Smooth muscle cell (in vitro differentiated cells): ENCODE measurements around the gene SIRPG. TPM values are rescaled to one million over a fixed set of nuclear protein-coding genes. Genes with fewer than 3 reads are reported as not detected.

ENCODE experiments used
- DNase-seq: peaks from one replicate; lab custom pipeline; 2025; ENCODE audit not compliant: unreplicated experiment; lab: John Stamatoyannopoulos, UW
- H2AFZ ChIP-seq: fragments of 200-600 bp; sonication (generic); 2 replicates; pipeline ENCODE4 v1.6.0; 2016; ENCODE audit warnings: antibody characterized with exemption, low read depth, mild to moderate bottlenecking
- H3F3A ChIP-seq: fragments of 200-600 bp; sonication (generic); 2 replicates; pipeline ENCODE4 v1.6.0; 2017; ENCODE audit warnings: antibody characterized with exemption, low read depth
- H3K27ac ChIP-seq: fragments of 200-600 bp; sonication (generic); 2 replicates; pipeline ENCODE4 v1.5.1; 2016; ENCODE audit warnings: low read depth, mild to moderate bottlenecking
- H3K27me3 ChIP-seq: fragments of 200-600 bp; sonication (generic); 2 replicates; pipeline ENCODE4 v1.6.1; 2016; ENCODE audit warnings: low read depth, mild to moderate bottlenecking
- H3K36me3 ChIP-seq: fragments of 200-600 bp; sonication (generic); 2 replicates; pipeline ENCODE4 v1.5.1; 2016; ENCODE audit warnings: low read depth
- H3K4me1 ChIP-seq: fragments of 200-600 bp; sonication (generic); 2 replicates; pipeline ENCODE4 v1.5.1; 2016; ENCODE audit warnings: low read depth
- H3K4me2 ChIP-seq: fragments of 200-600 bp; sonication (generic); 2 replicates; pipeline ENCODE4 v1.6.0; 2016; ENCODE audit warnings: mild to moderate bottlenecking
- H3K4me3 ChIP-seq: fragments of 200-600 bp; sonication (generic); 2 replicates; pipeline ENCODE4 v1.5.1; 2016; ENCODE audit warnings: mild to moderate bottlenecking
- H3K79me2 ChIP-seq: fragments of 200-600 bp; sonication (generic); 2 replicates; pipeline ENCODE4 v1.6.0; 2016; ENCODE audit warnings: low read depth, mild to moderate bottlenecking
- H3K9ac ChIP-seq: fragments of 200-600 bp; sonication (generic); 2 replicates; pipeline ENCODE4 v1.6.0; 2016; ENCODE audit warnings: low read depth
- H3K9me3 ChIP-seq: fragments of 200-600 bp; sonication (generic); replicated peaks from 2 replicates; pipeline ENCODE4 v1.5.1; 2016; ENCODE audit warnings: low read depth
- H4K20me1 ChIP-seq: fragments of 200-600 bp; sonication (generic); 2 replicates; pipeline ENCODE4 v1.6.0; 2016; ENCODE audit warnings: low read depth
- WGBS: methylation state at CpG from one replicate; pipeline ENCODE4 v1.1.7; 2016; ENCODE audit warnings: low lambda C conversion rate; 5-methylcytosine and 5-hydroxymethylcytosine counted together
- polyA plus RNA-seq: library from polyadenylated mRNA; unstranded; fragments of >200 nt; fragmentation: Nextera tagmentation; extraction: Ambion mirVana; gene quantifications from 2 replicates; pipeline ENCODE4 v1.2.1, GENCODE V29; 2016
- total RNA-seq: library from RNA; depleted of rRNA; stranded (reverse); fragments of >200 nt; gene quantifications from 2 replicates; pipeline ENCODE4 v1.2.3, GENCODE V29; 2014
- TF ChIP-seq, protein P1 (sequence below): fragments of 200-600 bp; sonication (generic); IDR thresholded peaks from 2 replicates; pipeline ENCODE4 v1.5.1; 2017; ENCODE audit warnings: borderline replicate concordance, mild to moderate bottlenecking, antibody characterized with exemption; ENCODE audit not compliant: insufficient read depth, poor library complexity, severe bottlenecking

SIRPG gene
- total and polyA plus RNA-seq, 2 experiments from 2014 or later: not detected

DNA sequence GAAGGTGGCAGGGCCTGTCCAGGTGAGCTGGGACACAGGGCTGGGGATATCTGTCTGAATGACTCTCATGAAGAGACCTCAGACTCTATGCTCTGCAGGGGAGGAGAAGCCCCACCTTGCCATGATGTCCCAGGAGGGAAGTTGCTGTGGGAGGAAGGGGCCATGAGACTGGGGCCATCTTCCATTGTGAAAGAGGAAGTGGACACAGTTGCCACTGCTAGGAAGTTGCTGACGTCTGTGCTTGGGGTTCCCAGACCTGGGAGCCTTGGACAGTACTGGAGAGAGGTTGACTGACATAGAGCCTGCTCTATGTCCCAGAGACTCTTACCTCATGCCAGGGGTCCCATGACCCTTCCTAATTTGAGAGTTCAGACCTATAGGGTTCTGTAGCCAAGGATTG is 62.2 kb downstream of the SIRPG start:
- H3K36me3 ChIP-seq: no peaks in the 10 kb centered on the region
- no peak overlapping the region for H3K4me3 ChIP-seq
- H3K9ac ChIP-seq: no peak overlapping the region
- no peaks in the 10 kb centered on the region for H3K4me1 ChIP-seq
- H3K79me2 ChIP-seq: no peaks in the 10 kb centered on the region
- no peaks in the 10 kb centered on the region for H4K20me1 ChIP-seq
- no peak overlapping the region for H2AFZ ChIP-seq
- H3K27me3 ChIP-seq: no peaks in the 10 kb centered on the region
- no peak overlapping the region for H3K4me2 ChIP-seq
- TF ChIP-seq, protein P1, sequence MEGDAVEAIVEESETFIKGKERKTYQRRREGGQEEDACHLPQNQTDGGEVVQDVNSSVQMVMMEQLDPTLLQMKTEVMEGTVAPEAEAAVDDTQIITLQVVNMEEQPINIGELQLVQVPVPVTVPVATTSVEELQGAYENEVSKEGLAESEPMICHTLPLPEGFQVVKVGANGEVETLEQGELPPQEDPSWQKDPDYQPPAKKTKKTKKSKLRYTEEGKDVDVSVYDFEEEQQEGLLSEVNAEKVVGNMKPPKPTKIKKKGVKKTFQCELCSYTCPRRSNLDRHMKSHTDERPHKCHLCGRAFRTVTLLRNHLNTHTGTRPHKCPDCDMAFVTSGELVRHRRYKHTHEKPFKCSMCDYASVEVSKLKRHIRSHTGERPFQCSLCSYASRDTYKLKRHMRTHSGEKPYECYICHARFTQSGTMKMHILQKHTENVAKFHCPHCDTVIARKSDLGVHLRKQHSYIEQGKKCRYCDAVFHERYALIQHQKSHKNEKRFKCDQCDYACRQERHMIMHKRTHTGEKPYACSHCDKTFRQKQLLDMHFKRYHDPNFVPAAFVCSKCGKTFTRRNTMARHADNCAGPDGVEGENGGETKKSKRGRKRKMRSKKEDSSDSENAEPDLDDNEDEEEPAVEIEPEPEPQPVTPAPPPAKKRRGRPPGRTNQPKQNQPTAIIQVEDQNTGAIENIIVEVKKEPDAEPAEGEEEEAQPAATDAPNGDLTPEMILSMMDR: no peak
- no CpG with 5 or more reads among the region's 1 CpG for WGBS
- DNase-seq: no peak
- no peaks in the 10 kb centered on the region for H3K9me3 ChIP-seq
- no peaks in the 10 kb centered on the region for H3F3A ChIP-seq
- H3K27ac ChIP-seq: no peak overlapping the region

DNA sequence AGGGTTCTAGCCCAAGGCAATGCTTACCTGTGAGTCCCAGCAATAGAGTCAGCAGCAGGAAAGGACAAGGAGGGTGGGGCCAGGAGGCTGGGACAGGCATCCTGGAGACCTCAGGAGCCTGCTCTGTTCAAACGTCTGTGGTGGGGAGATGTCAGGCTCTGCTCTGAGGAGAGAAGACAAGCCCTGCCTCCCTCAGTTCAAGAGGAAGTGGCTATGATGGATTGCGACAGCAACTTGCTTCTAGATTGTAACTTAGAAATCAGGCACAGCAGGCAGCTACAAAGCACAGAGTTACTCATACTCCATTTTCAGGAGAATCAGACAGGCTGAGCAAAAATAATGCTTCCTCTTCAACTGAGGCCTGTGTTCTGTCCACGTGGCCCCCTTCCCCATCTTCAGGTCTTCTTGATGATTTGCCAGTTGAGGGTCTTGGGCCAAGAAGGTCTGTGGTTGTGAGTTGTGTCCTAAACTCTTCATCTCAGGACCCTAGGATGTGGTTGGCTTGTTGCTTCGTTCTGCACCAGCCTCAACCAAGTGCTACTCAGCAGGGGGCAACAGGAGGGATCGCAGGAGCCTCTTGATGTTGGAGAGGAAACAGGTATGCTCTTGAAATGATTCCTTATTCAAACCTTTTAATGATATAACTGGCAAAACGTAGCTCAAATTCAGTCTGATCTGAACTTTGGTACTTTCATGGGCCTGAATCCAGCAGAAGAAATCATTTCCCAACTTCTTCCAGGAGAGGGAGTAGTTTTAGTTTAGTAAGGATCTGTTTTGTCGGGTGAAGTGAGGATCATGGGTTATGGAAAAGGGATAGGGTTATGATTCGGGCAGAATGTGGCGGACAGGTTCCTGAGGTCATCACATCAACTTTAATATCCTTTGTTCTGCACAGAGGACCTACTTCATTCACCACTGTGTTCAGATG is 68.8 kb downstream of the SIRPG start:
- no peak overlapping the region for H3K27ac ChIP-seq
- no peaks in the 10 kb centered on the region for H3K79me2 ChIP-seq
- TF ChIP-seq, protein P1: no peak
- H3K27me3 ChIP-seq: no peaks in the 10 kb centered on the region
- no peak overlapping the region for H2AFZ ChIP-seq
- H3K4me2 ChIP-seq: no peak overlapping the region
- no peaks in the 10 kb centered on the region for H3K36me3 ChIP-seq
- H3K9ac ChIP-seq: no peak overlapping the region
- no peak for DNase-seq
- H3F3A ChIP-seq: no peaks in the 10 kb centered on the region
- no peaks in the 10 kb centered on the region for H4K20me1 ChIP-seq
- no peak overlapping the region for H3K4me3 ChIP-seq
- no CpG with 5 or more reads among the region's 9 CpGs for WGBS
- no peaks in the 10 kb centered on the region for H3K9me3 ChIP-seq
- H3K4me1 ChIP-seq: no peaks in the 10 kb centered on the region

DNA sequence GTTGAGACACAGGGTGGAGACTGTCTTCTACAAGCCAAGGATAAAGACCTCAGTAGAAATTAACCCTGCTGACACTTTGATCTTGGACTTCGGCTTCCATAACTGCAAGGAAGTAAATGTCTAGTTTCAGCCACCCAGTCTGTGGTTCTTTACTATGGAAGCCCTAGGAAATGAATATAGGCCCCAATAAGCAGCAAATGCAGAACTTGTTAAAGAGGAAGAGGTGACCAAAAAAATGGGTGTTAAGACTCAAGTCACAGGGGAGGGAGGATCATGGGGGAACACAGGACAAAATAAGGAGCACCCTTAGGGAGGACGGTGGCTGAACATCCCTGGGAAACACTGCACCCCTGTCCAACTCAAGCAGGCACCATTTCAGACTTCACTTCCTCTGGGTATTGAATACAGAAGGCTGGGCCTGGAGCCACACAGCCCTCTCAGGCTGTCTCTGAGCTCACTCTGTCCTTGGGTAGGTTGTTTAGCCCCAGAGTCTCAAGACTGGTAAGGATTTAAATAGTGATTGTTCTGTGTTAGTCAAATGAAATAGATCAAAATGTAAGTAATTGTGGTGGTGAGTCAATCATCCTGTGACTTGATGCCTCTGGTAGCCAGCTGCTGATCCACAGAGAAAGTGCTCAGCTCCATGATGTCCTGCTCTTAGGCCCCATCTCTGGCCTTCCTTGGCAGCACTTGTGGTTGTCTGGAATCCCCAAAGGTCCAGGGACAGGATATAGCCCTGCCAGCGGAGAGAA is 69.6 kb downstream of the SIRPG start:
- no peak for DNase-seq
- Histone ChIP-seq H4K20me1 (no peaks in the 10 kb centered on the region), H3F3A (no peaks in the 10 kb centered on the region), H3K4me3 (no peak overlapping the region), H3K4me2 (no peak overlapping the region), H2AFZ (no peak overlapping the region), H3K4me1 (no peaks in the 10 kb centered on the region), H3K9me3 (no peaks in the 10 kb centered on the region), H3K36me3 (no peaks in the 10 kb centered on the region), H3K27me3 (no peaks in the 10 kb centered on the region), H3K79me2 (no peaks in the 10 kb centered on the region), H3K9ac (no peak overlapping the region), H3K27ac (no peak overlapping the region)
- TF ChIP-seq, protein P1: no peak
- no CpG with 5 or more reads among the region's 3 CpGs for WGBS
